GM18526 (cell line): Measurements from ENCODE around the gene BABAM2.

Source experiments
- POLR2A ChIP-seq: IDR thresholded peaks from 3 replicates; pipeline ENCODE4 v1.6.1; 2011; ENCODE audit not compliant: insufficient read length; ENCODE audit errors: extremely low read depth

Gene BABAM2

DNA sequence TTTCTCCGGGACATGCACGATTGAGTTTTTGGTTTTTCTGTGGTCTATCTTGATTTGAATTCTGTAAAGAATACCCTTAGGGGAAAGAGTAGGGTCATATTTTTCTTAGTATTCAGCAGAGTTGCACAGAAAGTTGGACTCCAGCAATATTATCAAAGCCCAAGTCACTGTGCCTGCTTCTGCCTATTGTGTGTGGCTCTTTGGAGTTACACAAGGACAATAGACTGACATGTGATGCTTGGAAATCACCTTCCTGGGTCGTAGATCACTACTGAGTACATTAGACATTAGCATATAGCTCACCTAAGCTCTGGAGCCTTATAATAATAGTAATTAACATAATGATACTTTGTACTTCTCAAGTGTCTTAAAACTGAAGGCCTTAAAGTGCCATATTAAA lies 263.3 kb downstream of the BABAM2 start:
- no peak for TF ChIP-seq POLR2A

DNA sequence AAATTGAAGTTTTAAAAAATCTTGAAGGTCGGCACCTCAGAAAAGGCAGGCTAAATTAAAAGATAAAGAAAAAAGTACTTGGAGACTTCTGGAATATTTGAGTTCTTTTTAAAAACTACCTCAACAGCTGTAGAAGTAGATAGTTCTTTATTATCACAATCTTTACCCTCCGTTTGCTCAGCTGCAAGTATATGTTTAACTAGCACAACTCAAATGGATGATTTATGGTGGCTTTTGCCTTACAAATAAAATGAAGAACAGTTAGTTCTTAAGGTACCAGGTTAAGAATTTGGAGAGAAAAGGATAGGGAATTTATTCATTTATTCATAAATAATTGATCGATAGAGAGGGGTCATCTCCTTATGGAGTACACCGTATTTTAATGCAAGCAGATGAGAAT lies 264.6 kb downstream of the BABAM2 start:
- TF ChIP-seq POLR2A = no peak

DNA sequence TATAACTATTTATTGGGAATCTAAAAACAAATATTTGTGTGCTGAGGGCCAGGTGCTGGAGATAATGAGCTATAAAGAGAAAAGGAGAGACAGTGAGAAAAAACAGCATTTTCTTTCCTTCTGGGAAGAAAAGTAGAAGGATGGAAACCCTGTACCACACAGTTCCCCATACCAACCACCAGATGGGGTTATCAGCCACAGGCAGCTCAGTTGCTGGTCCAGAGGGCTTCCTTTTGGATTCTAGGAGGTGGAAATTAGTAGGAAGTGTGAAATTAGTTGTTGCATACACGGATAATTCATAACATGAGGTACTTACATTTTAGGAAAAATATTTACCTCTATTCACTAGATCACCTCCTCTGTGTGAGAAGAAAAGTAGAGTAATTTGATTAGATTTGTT lies 265.1 kb downstream of the BABAM2 start:
- no peak for TF ChIP-seq POLR2A

DNA sequence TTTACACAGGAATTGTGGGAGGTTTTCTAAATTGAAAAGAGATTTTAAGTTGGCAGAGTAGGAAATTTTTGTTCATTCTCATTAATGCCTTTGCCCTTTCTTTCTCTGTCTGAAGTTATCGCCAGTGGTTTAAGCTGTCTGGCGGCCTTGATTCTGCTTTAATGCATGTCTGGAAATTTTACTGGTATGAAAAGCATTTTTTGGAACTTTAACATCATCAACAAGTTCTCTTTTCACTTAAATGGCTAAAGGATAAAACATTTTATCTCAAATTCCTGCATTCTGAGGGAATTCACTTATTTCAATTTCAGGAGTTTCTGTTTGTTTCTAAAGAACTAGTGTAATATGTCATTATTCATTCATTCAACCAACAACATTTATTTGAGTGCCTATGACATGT lies 268.3 kb downstream of the BABAM2 start:
- no peak for TF ChIP-seq POLR2A

DNA sequence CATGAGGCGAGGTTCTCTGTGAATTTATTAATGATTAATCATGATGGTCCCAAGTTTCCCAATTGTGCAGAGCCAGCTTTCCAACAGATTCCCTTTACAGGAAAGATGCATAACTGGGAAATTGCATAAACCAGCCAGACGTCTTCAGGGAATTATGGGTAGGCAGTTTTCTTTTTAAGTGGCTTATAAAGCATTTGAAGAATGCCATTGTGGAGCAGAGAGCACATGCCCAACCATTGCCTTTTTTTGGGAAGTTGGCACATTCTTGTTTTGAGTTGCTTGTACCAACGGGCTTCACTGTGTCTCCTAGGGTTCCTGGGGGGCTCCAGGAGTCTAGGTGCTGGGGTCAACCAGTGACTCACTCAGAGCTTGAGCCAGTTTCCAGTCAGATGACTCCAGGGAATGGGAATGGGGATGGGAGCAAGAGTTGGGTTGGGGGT lies 270.5 kb downstream of the BABAM2 start:
- no peak for TF ChIP-seq POLR2A

DNA sequence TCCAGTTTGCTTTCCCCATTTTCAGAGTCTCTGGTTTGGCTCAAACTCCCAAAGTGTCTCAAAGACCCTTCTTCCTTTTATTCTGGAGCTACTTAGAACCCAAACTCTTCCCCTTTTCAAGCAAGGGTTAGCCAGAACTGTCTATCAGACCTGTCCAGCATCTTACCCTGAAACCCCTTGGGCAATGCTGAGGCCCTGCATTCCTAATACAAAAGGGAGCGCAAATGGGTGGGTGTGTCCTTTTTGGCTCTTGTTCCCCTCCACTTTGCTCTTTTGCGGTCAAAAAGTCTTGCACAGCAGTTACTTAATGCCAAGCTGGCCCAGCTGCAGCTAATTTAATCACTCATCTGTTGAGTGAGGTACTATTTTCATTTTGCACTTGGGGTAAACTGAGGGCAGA lies 270.9 kb downstream of the BABAM2 start:
- TF ChIP-seq POLR2A = no peak

DNA sequence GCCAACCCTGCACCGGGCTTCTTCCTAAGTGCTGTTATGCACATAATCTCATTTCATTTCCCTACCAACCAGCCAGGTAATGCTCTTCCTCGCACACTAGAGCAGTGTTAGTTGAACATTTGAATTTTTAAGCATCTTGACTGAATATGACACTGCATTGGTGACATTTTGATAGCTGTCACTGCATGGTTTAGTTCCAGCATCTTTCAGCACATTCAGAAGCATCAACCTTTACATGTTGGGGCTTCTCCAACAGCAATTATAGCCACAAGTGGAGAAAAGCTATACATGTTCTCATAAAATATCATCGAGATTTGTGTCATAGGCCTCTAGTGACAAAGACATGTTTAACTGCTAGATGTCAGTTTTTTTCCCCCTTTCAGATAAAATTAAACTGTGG lies 272.0 kb downstream of the BABAM2 start:
- TF ChIP-seq POLR2A = no peak

DNA sequence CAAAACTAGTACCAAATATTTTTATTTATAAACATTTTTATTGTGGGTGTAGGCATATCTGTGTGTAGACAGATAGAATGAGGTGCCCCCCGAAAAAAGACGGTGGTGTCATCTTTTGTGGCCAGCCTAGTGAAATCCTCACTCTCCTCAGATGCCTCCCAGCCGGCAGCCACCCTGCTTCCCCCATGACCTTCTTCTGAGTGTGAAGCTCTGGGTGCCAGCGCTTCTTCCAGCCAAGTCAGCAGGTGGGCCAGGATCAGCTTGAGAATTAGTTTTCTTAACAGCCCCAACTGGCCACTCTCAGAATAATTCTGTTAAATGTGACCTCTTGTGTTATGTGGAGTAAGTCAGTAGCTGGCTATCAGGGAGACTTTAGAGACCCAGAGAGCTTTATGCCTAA lies 272.5 kb downstream of the BABAM2 start:
- TF ChIP-seq POLR2A = no peak

DNA sequence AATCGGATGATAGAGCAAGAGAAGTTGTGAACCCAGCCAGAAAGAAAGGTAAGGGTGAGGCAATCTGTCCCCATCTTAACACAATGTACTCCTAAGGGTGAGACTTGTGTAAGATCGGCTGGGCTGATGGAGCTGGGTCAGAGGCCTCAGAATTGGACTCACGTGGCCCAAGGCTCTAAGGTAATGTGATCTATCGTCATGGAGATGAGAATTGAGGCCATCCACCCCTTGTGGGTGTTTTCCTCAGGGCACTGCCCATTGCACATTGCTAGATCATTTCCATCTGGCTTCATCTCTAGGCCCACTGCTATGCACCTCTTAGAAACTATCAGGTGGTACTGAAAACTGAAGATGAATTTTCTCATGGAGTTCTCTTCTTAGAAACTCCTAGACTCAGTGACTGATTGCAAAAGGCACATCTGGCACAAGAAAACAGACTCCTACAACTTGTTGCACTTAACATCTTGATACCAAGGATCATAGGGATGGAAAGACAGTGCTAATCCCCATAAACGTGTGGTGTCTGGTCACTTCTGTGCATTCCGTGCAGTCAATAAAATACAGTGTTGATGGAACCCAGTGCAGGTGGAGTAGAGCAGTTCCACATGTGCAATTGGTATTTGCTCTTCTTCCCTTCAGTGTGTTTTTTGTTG lies 273.2 kb downstream of the BABAM2 start:
- no peak for TF ChIP-seq POLR2A

DNA sequence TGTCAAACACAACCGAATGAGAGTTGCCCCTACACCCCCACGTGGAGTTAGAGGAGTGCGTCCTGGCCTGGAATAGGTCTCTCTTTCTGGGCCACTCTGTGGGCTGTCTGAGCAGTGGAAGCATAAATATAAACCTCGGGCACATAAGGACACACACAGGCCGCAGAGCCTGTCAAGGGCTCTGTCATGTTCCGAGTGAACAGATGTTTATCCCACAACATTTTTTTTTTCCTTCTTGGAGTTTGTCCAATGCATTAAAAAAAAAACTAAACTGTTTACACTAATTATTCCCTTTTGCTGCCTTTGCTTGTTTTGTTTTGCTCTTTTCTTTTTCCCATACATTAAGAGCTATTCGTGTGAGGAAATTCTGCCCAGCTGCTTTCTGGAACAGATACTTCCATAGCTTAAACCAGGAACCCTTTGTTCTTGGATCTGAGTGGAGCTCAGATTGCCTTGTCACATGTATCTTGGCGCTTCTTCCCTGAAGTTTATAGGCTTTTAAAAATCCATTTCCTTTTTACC lies 273.8 kb downstream of the BABAM2 start:
- TF ChIP-seq POLR2A = no peak

DNA sequence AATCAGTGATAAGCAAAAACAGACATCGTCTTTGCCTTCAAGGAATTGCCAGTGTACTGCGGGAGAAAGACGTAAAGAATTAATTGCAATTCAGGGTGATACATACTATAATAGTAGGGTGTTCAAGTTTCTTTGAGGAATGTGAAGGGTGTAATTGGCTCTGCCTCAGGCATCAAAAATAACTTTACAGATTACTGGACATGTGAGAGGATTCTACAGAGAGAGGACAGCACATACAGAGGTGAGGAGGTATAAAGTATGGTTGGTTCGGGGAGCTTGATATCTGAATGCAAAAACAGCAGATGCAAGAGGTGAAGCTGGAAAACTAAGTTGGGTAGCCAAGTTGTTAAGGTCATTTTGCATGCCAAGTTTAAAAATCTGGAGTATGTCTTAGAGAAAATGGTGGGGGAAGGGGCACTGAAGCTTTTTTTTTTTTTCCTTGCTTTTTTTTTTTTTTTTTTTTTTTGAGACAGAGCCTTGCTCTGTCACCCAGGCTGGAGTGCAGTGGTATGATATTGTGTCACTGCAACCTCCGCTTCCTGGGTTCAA lies 274.6 kb downstream of the BABAM2 start:
- no peak for TF ChIP-seq POLR2A

DNA sequence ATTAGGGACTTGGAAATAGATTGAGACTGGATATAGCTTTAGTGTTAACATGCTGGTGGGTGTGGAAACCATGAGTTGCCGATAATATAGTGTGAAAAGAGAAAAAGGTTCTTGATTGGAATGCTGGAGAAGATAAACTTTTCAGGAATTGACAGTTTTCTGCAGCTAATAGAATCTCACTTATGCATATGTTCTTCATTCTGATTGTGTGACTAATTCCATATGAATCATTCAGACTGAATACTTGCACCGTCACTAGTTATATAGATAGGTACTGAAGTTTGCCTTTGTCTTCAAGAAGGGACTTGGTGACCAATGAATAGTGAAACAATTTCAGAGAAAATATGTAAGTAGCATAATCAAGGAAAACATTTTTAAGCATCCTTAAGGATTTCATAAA lies 276.4 kb downstream of the BABAM2 start:
- no peak for TF ChIP-seq POLR2A

DNA sequence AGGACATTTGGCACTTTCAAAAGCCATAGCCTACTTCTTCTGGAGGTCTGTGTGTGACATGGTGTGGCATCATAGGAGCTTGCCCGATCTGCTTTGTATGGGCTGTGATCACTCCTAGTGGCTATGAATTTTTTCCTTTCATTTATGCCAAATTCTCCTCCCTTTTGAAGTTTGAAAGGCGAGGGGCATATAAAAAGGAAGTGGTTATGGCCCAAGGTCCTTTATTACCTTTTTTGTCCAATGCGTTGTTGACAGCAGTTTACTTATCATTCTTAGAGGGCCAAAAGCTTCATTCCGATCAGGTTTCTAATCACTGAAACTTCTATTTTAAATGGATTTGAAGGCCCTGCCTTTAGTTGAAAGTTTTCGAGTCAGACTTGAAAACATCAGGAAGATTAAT lies 277.8 kb downstream of the BABAM2 start:
- no peak for TF ChIP-seq POLR2A

DNA sequence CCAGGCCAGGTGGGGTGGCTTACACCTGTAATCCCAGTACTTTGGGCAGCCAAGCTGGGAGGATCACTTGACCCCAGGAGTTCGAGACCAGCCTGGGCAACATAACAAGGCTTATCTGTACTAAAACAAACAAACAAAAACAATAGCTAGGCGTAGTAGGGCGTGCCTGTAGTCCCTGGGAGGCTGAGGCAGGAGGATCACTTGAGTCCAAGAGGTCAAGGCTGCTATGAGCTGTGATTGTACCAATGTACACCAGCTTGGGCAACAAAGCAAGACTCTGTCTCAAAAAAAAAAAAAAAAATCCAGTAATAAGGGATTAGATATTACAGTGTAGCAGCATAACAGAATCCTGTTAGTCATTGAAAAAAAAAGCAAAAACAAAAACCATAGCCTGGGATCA lies 279.0 kb downstream of the BABAM2 start:
- no peak for TF ChIP-seq POLR2A

DNA sequence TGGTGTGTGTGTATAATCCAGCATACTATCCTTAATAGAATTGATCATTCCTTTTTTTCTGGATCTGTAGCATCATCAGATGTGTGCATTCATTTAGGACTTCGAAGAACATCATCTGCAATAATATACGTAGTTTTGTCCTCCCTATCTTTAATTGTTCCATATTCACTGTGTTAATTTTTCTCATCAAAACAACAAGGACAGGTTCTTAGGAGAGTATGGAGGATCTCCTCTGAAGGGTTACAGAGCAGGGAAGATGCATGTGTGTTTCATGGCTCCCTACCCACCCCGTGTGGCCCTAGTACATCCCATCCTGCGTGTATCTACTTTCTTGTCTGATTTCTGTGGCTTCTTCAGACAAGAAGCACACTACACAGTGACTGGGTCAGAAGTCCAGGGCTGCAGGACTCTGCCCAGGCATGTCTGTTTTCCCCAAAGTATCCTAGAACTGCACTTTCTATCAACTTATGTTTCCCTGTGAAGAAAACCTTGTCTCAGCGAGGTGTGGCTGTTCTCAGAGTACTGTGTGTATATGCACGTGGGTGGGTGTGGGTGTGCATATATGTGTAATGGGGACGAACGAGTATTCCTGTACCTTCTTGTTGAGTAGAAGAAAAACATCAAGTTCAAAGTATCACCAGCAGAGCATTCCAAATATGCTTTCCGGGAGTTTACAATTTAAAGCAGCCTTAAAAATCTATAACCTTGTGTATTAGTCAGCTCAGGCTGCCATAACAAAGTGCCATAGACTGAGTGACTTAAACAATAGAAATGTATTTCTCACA lies 281.8 kb downstream of the BABAM2 start:
- TF ChIP-seq POLR2A = no peak

DNA sequence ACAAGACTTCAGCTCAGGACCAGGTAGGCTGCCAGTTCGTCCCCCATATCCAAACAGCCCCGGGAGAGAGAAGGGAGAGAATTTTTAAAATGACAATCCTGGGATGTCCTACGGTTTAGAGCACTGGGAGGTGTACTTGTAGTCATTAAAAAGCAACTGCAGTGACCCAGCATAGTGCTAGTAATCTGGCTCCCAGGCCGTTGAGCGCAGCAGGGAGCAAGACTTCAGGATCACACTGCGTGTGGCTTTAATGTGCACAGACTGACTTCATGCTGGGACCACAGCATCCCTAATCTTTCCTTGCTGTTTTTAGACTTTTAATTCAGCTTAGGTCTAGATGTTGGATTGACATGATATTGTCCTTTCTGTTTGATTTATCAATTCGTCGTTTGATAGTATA lies 282.8 kb downstream of the BABAM2 start:
- TF ChIP-seq POLR2A = no peak

DNA sequence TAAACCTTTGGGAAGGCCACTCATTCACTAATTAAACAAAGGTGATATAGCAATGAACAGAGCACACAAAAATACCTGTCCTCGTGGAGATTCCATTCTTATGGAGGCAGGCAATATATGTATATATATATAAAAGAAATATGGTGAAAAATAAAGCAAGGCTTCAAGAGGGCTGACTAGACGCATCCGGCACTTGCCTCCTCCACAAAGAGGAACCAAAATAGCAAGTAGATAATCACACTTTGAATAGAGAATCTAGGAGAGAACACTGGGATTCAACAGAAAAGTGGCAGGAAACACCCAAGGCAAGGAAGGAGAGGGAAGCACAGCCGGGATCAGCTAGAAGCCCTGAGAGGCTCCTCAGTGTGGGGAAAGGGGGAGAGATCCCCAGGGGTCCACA lies 283.7 kb downstream of the BABAM2 start:
- no peak for TF ChIP-seq POLR2A

DNA sequence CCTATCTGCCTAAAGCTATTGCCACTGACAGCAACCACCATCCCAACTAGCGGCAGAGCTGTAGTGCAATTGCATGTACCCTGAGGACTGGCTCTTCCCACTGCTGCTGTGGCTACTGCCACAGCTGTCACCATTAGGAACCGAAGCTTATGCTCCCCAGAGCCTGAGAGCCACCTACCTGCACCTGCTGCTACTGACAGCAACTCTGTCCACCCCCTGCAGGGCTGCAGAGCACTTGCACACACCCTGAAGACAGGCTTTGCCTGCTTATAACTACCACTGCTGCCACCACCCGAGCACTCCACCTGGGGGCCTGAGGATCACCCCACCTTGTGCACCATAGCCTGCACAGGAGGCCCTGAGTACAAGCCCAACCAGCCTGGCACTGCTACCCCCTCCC lies 284.5 kb downstream of the BABAM2 start:
- no peak for TF ChIP-seq POLR2A
